K562 (cell line): ENCODE results near the gene MRPL40. TPM values are rescaled to one million over a fixed set of nuclear protein-coding genes. Genes with fewer than 3 reads are reported as not detected.

Experiments
- GTF2E2 ChIP-seq: fragments of 200-800 bp; sonication (Bioruptor generic); IDR thresholded peaks from 2 replicates; pipeline ENCODE4 v1.6.1; 2016; ENCODE audit warnings: missing genetic modification characterization, missing compliant biosample characterization
- HDAC8 ChIP-seq: fragments of 450-650 bp; IDR thresholded peaks from 2 replicates; pipeline ENCODE4 v1.6.1; 2016; ENCODE audit warnings: mild to moderate bottlenecking, missing genetic modification characterization, moderate library complexity, missing compliant biosample characterization
- STAT5A ChIP-seq: IDR thresholded peaks from 2 replicates; pipeline ENCODE4 v1.6.1; 2012; ENCODE audit warnings: low read length, inconsistent platforms, borderline replicate concordance
- TCF3 ChIP-seq: sonication (generic); formaldehyde crosslinking; IDR thresholded peaks from 2 replicates; pipeline ENCODE4 v1.4.0; 2020; ENCODE audit warnings: mild to moderate bottlenecking, missing genetic modification reagents
- ZNF133 ChIP-seq: fragments of 250-450 bp; sonication (Bioruptor Pico); IDR thresholded peaks from 2 replicates; pipeline ENCODE4 v1.4.0; 2020; ENCODE audit warnings: mild to moderate bottlenecking
- ZNF586 ChIP-seq: fragments of 450-650 bp; formaldehyde crosslinking; conservative IDR thresholded peaks from 2 replicates; pipeline ENCODE4 v1.4.0; 2020; ENCODE audit warnings: mild to moderate bottlenecking, moderate library complexity
- polyA plus RNA-seq, 8 experiments: library from polyadenylated mRNA; depleted of rRNA in 4 of 8; stranded (reverse) in 5 of 8; unstranded in 3 of 8; fragments of >200 nt; fragmentation: Nextera tagmentation in 2 of 8; fragmentation: Illumina TruSeq in 1 of 8; extraction: Ambion mirVana in 2 of 8; extraction: Trizol in 1 of 8; gene quantifications; 2 replicates each; pipeline versions ENCODE4 v1.2.1 to v1.2.3, GENCODE V29; 2011 to 2014; ENCODE audit warnings: inconsistent platforms in 1 of 8, missing spikeins in 1 of 8
- total RNA-seq, 7 experiments: library from RNA; depleted of rRNA in 6 of 7; stranded (reverse); fragments of >200 nt in 6 of 7; fragmentation: Illumina TruSeq in 2 of 7; extraction: Trizol in 2 of 7; gene quantifications; 2 replicates each; pipeline versions ENCODE4 v1.2.1 to v1.2.3, GENCODE V29; 2011 to 2021; ENCODE audit warnings: low replicate concordance in 1 of 7
- TF ChIP-seq, protein P1 (sequence below), 2 experiments: fragments of 450-650 bp; IDR thresholded peaks; 2 replicates each; pipeline ENCODE4 v1.6.1; 2016; ENCODE audit warnings: mild to moderate bottlenecking in 2 of 2, borderline replicate concordance in 1 of 2, low read depth in 1 of 2, moderate library complexity in 1 of 2
- TF ChIP-seq, protein P2 (sequence below): fragments of 200-800 bp; sonication (Bioruptor generic); IDR thresholded peaks from 2 replicates; pipeline ENCODE4 v1.6.1; 2017; ENCODE audit warnings: missing genetic modification characterization, missing compliant biosample characterization
- TF ChIP-seq, protein P3 (sequence below): fragments of 250-450 bp; sonication (Bioruptor Pico); IDR thresholded peaks from 2 replicates; pipeline ENCODE4 v1.8.0; 2022; ENCODE audit warnings: moderate library complexity, mild to moderate bottlenecking, inconsistent platforms
- TF ChIP-seq, protein P4 (sequence below): IDR thresholded peaks from 2 replicates; pipeline ENCODE4 v1.6.1; 2012; ENCODE audit warnings: low read depth, low read length, improper control_type of control experiment, borderline replicate concordance

MRPL40 gene
- total and polyA plus RNA-seq, 9 of the 15 experiments (the other 6 are each of a cell fraction or from before 2014, with no cell fraction given): 132 to 652 (median 208) TPM

DNA sequence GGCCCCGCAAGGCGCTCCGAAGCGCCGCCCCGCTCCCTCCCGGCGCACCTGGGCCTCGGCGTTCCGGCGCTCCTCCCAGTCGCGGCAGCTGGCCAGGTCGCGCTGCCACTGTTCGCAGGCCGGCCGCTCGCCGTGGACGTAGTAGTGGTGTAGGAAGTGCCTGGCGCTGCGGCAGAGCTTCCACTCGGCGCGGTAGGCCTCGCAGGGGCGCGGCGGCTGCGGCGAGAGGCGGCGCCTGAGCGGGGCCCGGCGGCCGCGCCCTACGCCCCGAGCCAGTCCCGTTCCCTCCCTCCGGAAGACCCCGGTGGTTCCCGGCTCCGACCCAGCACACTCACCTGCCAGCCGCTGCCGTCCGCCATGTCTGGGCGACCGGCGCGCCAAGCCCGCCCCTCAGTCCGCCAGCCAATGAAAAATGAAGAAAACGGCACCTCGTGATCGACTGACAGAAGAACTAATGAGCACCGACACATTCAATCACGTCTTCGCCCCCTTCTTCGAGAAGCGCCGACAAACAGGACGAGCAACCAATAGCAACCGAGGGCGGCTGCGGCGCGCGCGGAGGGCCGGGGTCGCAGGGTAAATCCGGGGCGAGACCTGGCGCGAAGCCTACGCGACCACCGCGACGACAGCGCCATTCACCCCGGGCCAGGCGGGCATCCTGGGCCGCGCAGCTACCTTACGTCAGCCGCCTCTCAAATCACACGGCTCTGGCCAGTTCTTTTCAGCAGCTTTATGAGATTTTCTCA is 15.2 kb downstream of the MRPL40 start, which contains the start of gene C22orf39 (continued):
- no peak for TF ChIP-seq TCF3
- 0 out of 2 replicates have a peak, but pooled peaks have one; percentile 26 for TF ChIP-seq HDAC8
- TF ChIP-seq, protein P1, sequence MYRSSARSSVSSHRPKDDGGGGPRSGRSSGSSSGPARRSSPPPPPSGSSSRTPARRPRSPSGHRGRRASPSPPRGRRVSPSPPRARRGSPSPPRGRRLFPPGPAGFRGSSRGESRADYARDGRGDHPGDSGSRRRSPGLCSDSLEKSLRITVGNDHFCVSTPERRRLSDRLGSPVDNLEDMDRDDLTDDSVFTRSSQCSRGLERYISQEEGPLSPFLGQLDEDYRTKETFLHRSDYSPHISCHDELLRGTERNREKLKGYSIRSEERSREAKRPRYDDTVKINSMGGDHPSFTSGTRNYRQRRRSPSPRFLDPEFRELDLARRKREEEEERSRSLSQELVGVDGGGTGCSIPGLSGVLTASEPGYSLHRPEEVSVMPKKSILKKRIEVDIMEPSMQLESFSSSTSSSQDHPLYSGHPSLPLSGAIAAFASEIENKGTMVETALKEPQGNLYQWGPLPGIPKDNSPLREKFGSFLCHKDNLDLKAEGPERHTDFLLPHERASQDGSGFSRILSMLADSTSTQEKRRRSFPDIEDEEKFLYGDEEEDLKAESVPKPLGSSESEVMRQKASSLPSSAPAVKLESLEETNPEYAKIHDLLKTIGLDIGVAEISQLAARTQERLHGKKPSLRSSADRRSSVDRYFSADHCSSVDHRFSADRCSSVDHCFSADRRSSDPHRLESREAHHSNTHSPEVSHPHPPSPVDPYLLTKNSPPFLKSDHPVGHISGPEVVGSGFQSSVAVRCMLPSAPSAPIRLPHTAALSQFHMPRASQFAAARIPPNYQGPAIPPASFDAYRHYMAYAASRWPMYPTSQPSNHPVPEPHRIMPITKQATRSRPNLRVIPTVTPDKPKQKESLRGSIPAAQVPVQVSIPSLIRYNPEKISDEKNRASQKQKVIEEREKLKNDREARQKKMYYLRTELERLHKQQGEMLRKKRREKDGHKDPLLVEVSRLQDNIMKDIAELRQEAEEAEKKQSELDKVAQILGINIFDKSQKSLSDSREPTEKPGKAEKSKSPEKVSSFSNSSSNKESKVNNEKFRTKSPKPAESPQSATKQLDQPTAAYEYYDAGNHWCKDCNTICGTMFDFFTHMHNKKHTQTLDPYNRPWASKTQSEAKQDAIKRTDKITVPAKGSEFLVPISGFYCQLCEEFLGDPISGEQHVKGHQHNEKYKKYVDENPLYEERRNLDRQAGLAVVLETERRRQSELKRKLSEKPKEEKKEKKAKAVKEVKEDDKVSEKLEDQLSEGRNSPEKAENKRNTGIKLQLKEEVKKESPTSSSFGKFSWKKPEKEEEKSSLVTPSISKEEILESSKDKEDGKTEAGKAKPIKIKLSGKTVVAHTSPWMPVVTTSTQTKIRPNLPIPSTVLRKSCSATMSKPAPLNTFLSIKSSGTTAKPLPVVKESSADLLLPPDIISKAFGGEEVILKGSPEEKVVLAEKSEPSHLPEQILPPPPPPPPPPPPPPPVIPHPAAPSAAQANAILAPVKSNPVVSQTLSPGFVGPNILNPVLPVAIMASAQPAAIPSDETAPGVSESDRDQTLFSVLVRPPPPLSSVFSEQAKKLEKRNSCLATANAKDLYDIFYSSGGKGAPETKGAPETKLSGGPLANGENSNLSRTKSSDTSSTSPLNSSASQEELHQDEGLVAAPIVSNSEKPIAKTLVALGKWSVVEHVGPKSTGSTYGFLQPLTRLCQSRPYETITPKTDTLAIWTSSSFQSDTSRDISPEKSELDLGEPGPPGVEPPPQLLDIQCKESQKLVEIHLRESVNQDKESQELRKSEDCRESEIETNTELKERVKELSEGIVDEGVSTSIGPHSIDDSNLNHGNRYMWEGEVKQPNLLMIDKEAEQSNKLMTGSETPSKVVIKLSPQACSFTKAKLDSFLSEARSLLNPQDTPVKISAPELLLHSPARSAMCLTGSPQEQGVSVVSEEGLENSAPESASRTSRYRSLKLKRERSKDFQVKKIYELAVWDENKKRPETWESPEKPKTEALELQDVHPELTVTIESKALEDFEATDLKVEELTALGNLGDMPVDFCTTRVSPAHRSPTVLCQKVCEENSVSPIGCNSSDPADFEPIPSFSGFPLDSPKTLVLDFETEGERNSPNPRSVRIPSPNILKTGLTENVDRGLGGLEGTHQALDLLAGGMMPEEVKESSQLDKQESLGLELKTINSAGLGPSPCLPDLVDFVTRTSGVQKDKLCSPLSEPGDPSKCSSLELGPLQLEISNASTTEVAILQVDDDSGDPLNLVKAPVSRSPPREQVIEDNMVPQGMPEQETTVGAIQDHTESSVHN (IDR thresholded peaks at IDR 0.05; ENCODE audit: borderline replicate concordance in 1 of 2, low read depth in 1 of 2): no peak
- no peak for TF ChIP-seq ZNF586
- TF ChIP-seq, protein P2, sequence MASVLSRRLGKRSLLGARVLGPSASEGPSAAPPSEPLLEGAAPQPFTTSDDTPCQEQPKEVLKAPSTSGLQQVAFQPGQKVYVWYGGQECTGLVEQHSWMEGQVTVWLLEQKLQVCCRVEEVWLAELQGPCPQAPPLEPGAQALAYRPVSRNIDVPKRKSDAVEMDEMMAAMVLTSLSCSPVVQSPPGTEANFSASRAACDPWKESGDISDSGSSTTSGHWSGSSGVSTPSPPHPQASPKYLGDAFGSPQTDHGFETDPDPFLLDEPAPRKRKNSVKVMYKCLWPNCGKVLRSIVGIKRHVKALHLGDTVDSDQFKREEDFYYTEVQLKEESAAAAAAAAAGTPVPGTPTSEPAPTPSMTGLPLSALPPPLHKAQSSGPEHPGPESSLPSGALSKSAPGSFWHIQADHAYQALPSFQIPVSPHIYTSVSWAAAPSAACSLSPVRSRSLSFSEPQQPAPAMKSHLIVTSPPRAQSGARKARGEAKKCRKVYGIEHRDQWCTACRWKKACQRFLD: peak; percentile 96
- TF ChIP-seq ZNF133 (CRISPR knock-in tag): peak; percentile 54; the same call in 1 of the 2 replicates
- TF ChIP-seq GTF2E2 (tag): no peak
- peak; percentile 22; the same call in 1 of the 2 replicates for TF ChIP-seq STAT5A
- TF ChIP-seq, protein P3, sequence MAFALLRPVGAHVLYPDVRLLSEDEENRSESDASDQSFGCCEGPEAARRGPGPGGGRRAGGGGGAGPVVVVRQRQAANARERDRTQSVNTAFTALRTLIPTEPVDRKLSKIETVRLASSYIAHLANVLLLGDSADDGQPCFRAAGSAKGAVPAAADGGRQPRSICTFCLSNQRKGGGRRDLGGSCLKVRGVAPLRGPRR (CRISPR knock-in tag): 0 out of 2 replicates have a peak, but pooled peaks have one; percentile 32
- TF ChIP-seq, protein P4, sequence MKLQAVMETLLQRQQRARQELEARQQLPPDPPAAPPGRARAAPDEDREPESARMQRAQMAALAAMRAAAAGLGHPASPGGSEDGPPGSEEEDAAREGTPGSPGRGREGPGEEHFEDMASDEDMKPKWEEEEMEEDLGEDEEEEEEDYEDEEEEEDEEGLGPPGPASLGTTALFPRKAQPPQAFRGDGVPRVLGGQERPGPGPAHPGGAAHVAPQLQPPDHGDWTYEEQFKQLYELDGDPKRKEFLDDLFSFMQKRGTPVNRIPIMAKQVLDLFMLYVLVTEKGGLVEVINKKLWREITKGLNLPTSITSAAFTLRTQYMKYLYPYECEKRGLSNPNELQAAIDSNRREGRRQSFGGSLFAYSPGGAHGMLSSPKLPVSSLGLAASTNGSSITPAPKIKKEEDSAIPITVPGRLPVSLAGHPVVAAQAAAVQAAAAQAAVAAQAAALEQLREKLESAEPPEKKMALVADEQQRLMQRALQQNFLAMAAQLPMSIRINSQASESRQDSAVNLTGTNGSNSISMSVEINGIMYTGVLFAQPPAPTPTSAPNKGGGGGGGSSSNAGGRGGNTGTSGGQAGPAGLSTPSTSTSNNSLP: peak; percentile 92; the same call in 1 of the 2 replicates
